Mesenchymal stem cell (in vitro differentiated cells and primary cell): ENCODE measurements around the gene TGM1.

Experiments used
- DNase-seq: peaks from one replicate; pipeline ENCODE4 v3.0.0-alpha.2; 2013
- H2AFZ ChIP-seq: one replicate; pipeline ENCODE4 v1.6.1; 2013; ENCODE audit warnings: low read depth, mild to moderate bottlenecking, control low read depth, inconsistent platforms, low read length, moderate library complexity
- H2AK5ac ChIP-seq: 2 replicates; pipeline ENCODE4 v1.6.1; 2013; ENCODE audit warnings: low read length, moderate library complexity, mild to moderate bottlenecking, inconsistent platforms; ENCODE audit not compliant: severe bottlenecking
- H2BK120ac ChIP-seq: one replicate; pipeline ENCODE4 v1.6.1; 2013; ENCODE audit warnings: low read depth, mild to moderate bottlenecking, inconsistent platforms, low read length, moderate library complexity
- H2BK12ac ChIP-seq, 2 experiments: one replicate each; pipeline ENCODE4 v1.6.1; 2013; ENCODE audit warnings: inconsistent platforms in 2 of 2, low read length in 2 of 2, mild to moderate bottlenecking in 2 of 2, moderate library complexity in 2 of 2, control low read depth in 1 of 2
- H2BK15ac ChIP-seq: one replicate; pipeline ENCODE4 v1.6.1; 2013; ENCODE audit warnings: mild to moderate bottlenecking, low read depth, inconsistent platforms; ENCODE audit not compliant: poor library complexity, severe bottlenecking
- H2BK5ac ChIP-seq: 2 replicates; pipeline ENCODE4 v1.6.1; 2013; ENCODE audit warnings: low read depth, mild to moderate bottlenecking, low read length, control low read depth, inconsistent platforms; ENCODE audit not compliant: poor library complexity, severe bottlenecking
- H3K14ac ChIP-seq, 2 experiments: one replicate each; pipeline ENCODE4 v1.6.1; 2013; ENCODE audit warnings: inconsistent platforms in 2 of 2, low read length in 2 of 2, control low read depth in 1 of 2, mild to moderate bottlenecking in 1 of 2, moderate library complexity in 1 of 2
- H3K18ac ChIP-seq, 2 experiments: one replicate each; pipeline ENCODE4 v1.6.1; 2013; ENCODE audit warnings: inconsistent platforms in 2 of 2, low read length in 2 of 2, control low read depth in 1 of 2, low read depth in 1 of 2, mild to moderate bottlenecking in 1 of 2
- H3K23ac ChIP-seq, 2 experiments: one replicate each; pipeline ENCODE4 v1.6.1; 2013; ENCODE audit warnings: inconsistent platforms in 2 of 2, low read length in 2 of 2, mild to moderate bottlenecking in 2 of 2, moderate library complexity in 2 of 2, control low read depth in 1 of 2
- H3K27ac ChIP-seq: 2 replicates; pipeline ENCODE4 v1.5.1; 2013; ENCODE audit warnings: mild to moderate bottlenecking, moderate library complexity, low read length, control low read depth, inconsistent platforms; ENCODE audit not compliant: poor library complexity, severe bottlenecking
- H3K27me3 ChIP-seq, 2 experiments: 2 replicates each; pipeline versions ENCODE4 v1.6.1 to v1.7.0; 2013; ENCODE audit warnings: low read length in 2 of 2, mild to moderate bottlenecking in 2 of 2, moderate library complexity in 2 of 2, control low read depth in 1 of 2, inconsistent platforms in 1 of 2; ENCODE audit not compliant: control insufficient read depth in 1 of 2, insufficient read depth in 1 of 2
- H3K36me3 ChIP-seq, 2 experiments: 2 replicates each; pipeline versions ENCODE4 v1.6.1 to v1.7.0; 2013; ENCODE audit warnings: low read length in 2 of 2, control low read depth in 1 of 2, inconsistent platforms in 1 of 2, low read depth in 1 of 2, mild to moderate bottlenecking in 1 of 2; ENCODE audit not compliant: insufficient read depth in 2 of 2, control insufficient read depth in 1 of 2
- H3K4ac ChIP-seq, 2 experiments: one replicate each; pipeline ENCODE4 v1.6.1; 2013; ENCODE audit warnings: inconsistent platforms in 2 of 2, low read length in 2 of 2, mild to moderate bottlenecking in 2 of 2, moderate library complexity in 2 of 2, control low read depth in 1 of 2, low read depth in 1 of 2
- H3K4me1 ChIP-seq: 2 replicates; pipeline ENCODE4 v1.6.1; 2013; ENCODE audit warnings: low read depth, low read length, control low read depth; ENCODE audit not compliant: control insufficient read depth, insufficient read depth
- H3K4me2 ChIP-seq: 2 replicates; pipeline ENCODE4 v1.6.1; 2013; ENCODE audit warnings: low read length, mild to moderate bottlenecking, inconsistent platforms; ENCODE audit not compliant: poor library complexity, severe bottlenecking
- H3K4me3 ChIP-seq, 2 experiments: 2 replicates each; pipeline versions ENCODE4 v1.5.1 to v1.7.0; 2013; ENCODE audit warnings: low read length in 2 of 2, mild to moderate bottlenecking in 2 of 2, control low read depth in 1 of 2, low read depth in 1 of 2; ENCODE audit not compliant: insufficient read depth in 1 of 2
- H3K79me1 ChIP-seq: replicated peaks from 2 replicates; pipeline ENCODE4 v1.6.1; 2013; ENCODE audit warnings: mild to moderate bottlenecking, control low read depth, low read length, inconsistent platforms; ENCODE audit not compliant: poor library complexity, severe bottlenecking
- H3K9ac ChIP-seq: 2 replicates; pipeline ENCODE4 v1.7.0; 2013; ENCODE audit warnings: mild to moderate bottlenecking, low read length, moderate library complexity
- H3K9me3 ChIP-seq: 2 replicates; pipeline ENCODE4 v1.7.0; 2013; ENCODE audit warnings: mild to moderate bottlenecking, low read length; ENCODE audit not compliant: control insufficient read depth
- H4K8ac ChIP-seq: one replicate; pipeline ENCODE4 v1.6.1; 2013; ENCODE audit warnings: inconsistent platforms, mild to moderate bottlenecking, low read length, moderate library complexity
- H4K91ac ChIP-seq: one replicate; pipeline ENCODE4 v1.6.1; 2013; ENCODE audit warnings: mild to moderate bottlenecking, low read length, inconsistent platforms
- WGBS: methylation state at CpG from one replicate; pipeline ENCODE4 v1.1.7; 2013; ENCODE audit warnings: mixed read lengths; 5-methylcytosine and 5-hydroxymethylcytosine counted together

Gene TGM1

DNA sequence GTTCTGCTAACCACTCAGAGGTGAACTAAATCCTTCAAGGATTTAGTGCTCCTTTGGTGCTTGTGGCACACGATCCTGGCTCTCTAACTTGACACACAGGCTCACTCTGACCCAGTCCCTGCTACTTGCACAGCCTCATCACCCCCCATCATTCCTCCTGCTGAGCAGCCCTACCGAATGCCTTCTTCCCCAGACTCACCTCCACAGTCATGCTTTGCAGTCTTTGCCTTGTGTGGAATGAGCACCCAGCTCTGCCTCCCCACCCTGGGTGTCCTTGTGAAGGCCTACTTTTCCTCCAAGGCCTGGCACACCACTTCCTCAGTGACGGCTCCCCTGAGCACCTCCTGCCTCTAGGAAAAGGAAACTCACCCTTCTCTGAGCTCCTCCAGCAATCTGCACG lies 12.6 kb downstream of the TGM1 start:
- Histone ChIP-seq H3K14ac (no peak overlapping the region), H2BK120ac (no peak overlapping the region), H3K4me3 (no peak overlapping the region), H3K36me3 (peaks cover 13 to 20% of the 10 kb centered on the region in 2 experiments), H3K27ac (no peak overlapping the region), H3K27me3 (no peaks in the 10 kb centered on the region), H3K4ac (no peak overlapping the region), H3K9ac (no peak overlapping the region), H2BK12ac (no peak overlapping the region), H3K79me1 (no peaks in the 10 kb centered on the region), H2BK15ac (no peak overlapping the region), H2BK5ac (no peak overlapping the region), H3K23ac (no peak overlapping the region), H3K9me3 (no peaks in the 10 kb centered on the region), H2AK5ac (no peak overlapping the region), H3K4me1 (peaks cover 8% of the 10 kb centered on the region), H3K18ac (no peak overlapping the region), H2AFZ (no peak overlapping the region), H4K8ac (no peak overlapping the region), H4K91ac (no peak overlapping the region), H3K4me2 (no peak overlapping the region)
- 71% methylated on average over 4 of the region's 4 CpGs for WGBS
- DNase-seq = no peak

DNA sequence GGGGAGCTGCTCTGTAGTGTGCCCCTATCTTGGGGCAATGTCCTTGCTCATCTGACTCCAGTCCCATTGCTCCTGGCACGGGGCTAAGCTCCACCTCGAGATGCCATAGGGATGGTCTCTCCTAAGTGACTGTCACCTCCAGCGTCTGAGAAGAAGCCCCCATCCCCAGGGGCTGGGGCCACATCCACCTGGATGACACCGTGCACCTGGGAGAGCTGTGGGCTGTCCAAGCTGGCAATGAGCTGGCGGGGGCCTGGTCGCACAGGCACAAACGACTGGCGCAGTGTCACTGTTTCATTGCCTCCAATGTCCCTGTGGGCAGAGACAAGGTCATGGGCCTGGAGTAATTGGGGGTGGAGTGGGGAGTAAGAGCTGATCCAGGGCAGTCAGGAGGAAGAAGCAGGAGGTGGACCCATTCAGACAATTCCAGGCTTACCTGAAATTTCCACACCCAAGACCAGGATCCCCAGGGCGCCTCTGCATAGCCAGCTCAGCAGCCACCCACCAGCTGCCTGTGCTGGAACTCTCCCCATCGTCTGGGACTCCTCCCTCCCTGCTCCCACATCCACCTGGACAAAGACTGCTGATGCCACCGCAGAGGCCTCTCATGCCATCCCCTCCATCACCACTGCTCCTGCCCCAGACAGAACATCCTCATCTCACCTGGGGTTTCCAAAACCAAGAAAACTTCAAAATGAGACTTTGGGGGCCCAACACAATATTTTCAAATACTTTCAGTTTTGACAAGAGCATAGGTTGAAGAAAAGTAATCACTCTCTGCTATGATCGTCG lies 13.6 kb downstream of the TGM1 start:
- 76% methylated on average over 11 of the region's 13 CpGs for WGBS
- Histone ChIP-seq H3K79me1 (no peaks in the 10 kb centered on the region), H3K36me3 (peaks cover 4 to 11% of the 10 kb centered on the region in 2 experiments), H2BK12ac (no peak overlapping the region), H3K18ac (no peak overlapping the region), H2BK120ac (no peak overlapping the region), H3K27me3 (no peaks in the 10 kb centered on the region), H4K91ac (no peak overlapping the region), H3K4me2 (no peak overlapping the region), H2AK5ac (no peak overlapping the region), H3K23ac (no peak overlapping the region), H3K9me3 (no peaks in the 10 kb centered on the region), H4K8ac (peak overlapping the region; percentile 48), H2BK5ac (no peak overlapping the region), H3K14ac (no peak overlapping the region), H3K27ac (no peak overlapping the region), H3K9ac (no peak overlapping the region), H3K4me3 (no peak overlapping the region), H3K4me1 (peaks cover 8% of the 10 kb centered on the region), H3K4ac (no peak overlapping the region), H2AFZ (no peak overlapping the region), H2BK15ac (no peak overlapping the region)
- no peak for DNase-seq

DNA sequence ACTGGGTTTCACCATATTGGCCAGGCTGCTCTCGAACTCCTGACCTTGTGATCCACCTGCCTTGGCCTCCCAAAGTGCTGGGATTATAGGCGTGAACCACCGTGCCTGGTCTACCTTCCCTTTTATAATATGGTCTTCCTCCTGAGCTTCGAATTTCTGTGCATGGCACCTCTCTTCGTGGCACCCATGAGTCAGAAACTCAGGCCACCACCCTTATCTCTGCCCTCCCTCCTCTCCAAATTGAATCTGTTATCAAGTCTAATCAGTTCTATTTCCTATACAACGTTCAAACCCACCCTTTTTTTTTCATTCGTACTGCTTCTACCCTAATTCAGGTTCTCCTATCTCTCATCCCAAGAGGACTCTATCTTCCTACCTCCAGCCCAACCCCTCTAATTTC lies 15.6 kb downstream of the TGM1 start:
- H2BK5ac ChIP-seq = no peak overlapping the region
- H3K79me1 ChIP-seq = no peaks in the 10 kb centered on the region
- no peak overlapping the region for H2BK12ac ChIP-seq
- no peak overlapping the region for H3K18ac ChIP-seq
- no peak overlapping the region for H2BK15ac ChIP-seq
- no peak for DNase-seq
- no peak overlapping the region for H4K8ac ChIP-seq
- WGBS = 87% methylated on average over 7 of the region's 7 CpGs
- no peak overlapping the region for H3K4me2 ChIP-seq
- peaks cover 0 to 4% of the 10 kb centered on the region in 2 experiments for H3K36me3 ChIP-seq
- H3K4me1 ChIP-seq = peaks cover 9% of the 10 kb centered on the region
- no peak overlapping the region for H2BK120ac ChIP-seq
- H3K14ac ChIP-seq = no peak overlapping the region
- no peak overlapping the region for H4K91ac ChIP-seq
- H3K23ac ChIP-seq = no peak overlapping the region
- no peak overlapping the region for H2AFZ ChIP-seq
- H3K9me3 ChIP-seq = no peaks in the 10 kb centered on the region
- no peak overlapping the region for H3K27ac ChIP-seq
- no peak overlapping the region for H3K4ac ChIP-seq
- no peak overlapping the region for H3K9ac ChIP-seq
- H2AK5ac ChIP-seq = no peak overlapping the region
- H3K27me3 ChIP-seq = no peaks in the 10 kb centered on the region
- no peak overlapping the region for H3K4me3 ChIP-seq

DNA sequence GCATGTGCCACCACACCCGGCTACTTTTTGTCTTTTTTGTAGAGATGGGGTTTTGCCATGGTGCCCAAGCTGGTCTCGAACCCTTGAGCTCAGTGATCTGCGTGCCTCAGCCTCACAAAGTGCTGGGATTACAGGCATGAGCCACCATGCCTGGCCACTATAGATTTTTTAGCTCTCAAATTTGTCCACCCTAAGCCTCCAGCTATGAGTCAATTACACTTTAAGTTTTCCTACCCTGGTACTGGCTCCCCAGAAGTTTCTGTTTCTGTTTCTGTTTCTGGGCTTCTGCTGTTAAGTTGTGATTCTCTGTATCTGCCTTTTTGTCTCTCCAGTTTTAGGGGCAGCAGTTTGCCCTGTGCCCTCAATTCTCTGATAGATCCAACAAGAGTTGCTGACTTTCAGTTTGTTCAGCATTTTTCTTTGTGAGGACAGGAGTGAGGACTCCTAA lies 16.2 kb downstream of the TGM1 start:
- WGBS = 84% methylated on average over 3 of the region's 3 CpGs

More for the DNA sequence above, 16.2 kb downstream of the TGM1 start:
- Histone ChIP-seq H3K4me1 (peaks cover 5% of the 10 kb centered on the region), H3K4me2 (no peak overlapping the region), H4K91ac (no peak overlapping the region), H3K79me1 (no peaks in the 10 kb centered on the region), H3K9me3 (no peaks in the 10 kb centered on the region), H2AK5ac (no peak overlapping the region), H2BK5ac (no peak overlapping the region), H2AFZ (no peak overlapping the region), H3K27ac (no peak overlapping the region), H3K4ac (no peak overlapping the region), H2BK120ac (no peak overlapping the region), H3K4me3 (no peak overlapping the region), H3K36me3 (peaks cover 0 to 4% of the 10 kb centered on the region in 2 experiments), H2BK12ac (no peak overlapping the region), H4K8ac (peak overlapping the region; percentile 53), H3K9ac (peak overlapping the region; percentile 73), H3K14ac (no peak overlapping the region), H3K27me3 (no peaks in the 10 kb centered on the region), H3K23ac (no peak overlapping the region), H3K18ac (no peak overlapping the region), H2BK15ac (no peak overlapping the region)
- DNase-seq = peak; percentile 58
